ENCODE data around the gene ZSCAN5A.
"Not testable (repeated sequence)": the region's sequence is repeated elsewhere in the genome, so short reads cannot be mapped to it uniquely, and the experiment has no call there.

ZSCAN5A gene

GRCh38 chr19:56270676-56271075 is 44.0 kb downstream of the ZSCAN5A start:
- DNase-seq = no peak

DNA sequence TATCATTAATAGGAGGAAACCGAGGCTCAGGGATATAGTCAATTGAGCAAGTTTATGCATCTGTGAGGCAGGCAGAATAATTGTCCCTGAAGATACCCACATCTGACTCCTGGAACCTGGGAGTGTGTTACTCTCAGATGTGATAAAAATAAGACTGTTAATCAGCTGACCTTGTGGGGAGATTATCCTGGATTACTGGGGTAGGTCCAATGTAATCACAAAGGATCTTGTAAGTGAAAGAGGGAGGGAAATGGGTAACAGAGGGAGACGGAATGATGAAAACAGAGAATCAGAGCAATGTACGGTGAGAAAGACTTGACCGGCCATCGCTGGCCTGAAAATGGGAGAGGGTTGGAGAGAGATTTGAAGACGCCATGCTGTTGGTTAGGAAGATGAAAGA is 45.3 kb downstream of the ZSCAN5A start:
- DNase-seq = no peak

GRCh38 chr19:56266051-56266450 is 48.6 kb downstream of the ZSCAN5A start:
- no peak for DNase-seq

- no peak for DNase-seq
Measured at GRCh38 chr19:56263319-56263718, 51.3 kb downstream of the ZSCAN5A start.

DNA sequence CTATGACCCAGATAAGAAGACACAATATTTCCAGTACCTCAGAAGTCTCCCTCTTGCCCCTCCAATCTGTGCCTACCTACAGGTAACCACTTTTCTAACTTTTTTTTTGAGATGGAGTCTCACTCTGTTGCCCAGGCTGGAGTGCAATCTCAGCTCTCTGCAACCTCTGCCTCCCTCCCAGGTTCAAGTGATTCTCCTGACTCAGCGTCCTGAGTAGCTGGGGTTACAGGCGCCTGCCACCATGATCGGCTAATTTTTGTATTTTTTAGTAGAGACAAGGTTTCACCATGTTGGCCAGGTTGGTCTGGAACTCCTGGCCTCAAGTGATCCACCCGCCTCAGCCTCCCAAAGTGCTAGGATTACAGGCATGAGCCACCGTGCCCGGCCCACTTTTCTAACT is 52.7 kb downstream of the ZSCAN5A start:
- not testable (repeated sequence) for DNase-seq

DNA sequence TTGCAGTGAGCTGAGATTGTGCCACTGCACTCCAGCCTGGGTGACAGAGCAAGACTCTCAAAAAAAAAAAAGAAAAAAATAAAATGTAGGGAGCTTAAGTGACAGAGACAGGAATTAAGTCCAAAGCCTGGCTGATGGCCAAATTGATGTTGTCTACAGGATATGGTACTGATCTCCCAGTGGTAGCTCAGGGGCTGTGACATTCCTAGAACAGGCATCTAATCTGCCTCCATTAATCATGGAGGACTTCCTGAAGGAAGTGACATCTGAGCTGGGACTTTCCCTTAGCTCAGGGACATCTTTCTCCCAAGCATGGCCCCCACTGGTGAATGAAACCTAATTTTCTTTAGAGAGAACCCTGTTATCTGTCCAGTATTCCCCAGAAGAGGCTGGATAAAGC is 53.5 kb downstream of the ZSCAN5A start:
- no peak for DNase-seq

- no peak for DNase-seq
Measured at GRCh38 chr19:56258272-56258671, 56.4 kb downstream of the ZSCAN5A start.

GRCh38 chr19:56253737-56254136 is 60.9 kb downstream of the ZSCAN5A start:
- DNase-seq = no peak

DNA sequence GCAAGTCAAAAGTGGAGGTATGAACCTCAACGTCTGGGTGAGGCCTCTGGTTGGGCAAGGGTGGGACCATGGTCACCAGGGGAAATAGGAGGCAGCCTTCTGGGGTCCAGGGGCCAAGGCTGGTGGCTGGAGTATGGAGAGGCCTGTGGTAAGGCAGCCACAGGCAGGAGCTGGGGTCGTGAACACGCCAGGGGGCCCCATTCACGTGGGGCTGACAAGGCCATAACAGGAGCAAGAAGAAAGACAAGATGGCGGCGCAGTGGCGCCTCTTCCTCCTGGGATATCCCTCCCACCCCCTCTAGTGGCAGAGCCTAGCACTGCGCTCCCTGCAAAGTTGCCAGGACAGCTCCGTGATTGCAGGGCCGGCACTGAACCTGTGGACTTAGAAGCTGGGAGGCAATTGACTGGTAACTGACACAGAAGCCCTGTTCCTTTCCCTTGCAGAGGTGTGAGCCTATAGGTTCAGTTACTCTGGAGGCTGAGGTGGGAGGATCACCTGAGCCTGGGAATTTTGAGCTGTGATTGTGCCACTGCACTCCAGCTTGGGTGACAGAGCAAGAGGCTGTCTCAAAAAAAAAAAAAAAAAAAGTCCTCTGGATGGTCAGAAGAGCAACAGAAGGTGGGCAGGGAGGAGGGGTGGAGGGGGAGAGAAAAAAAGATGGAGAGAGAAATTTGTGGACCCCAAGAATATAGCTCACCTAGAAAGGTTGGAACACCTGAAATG is 61.8 kb downstream of the ZSCAN5A start:
- DNase-seq = peak; percentile 81

DNA sequence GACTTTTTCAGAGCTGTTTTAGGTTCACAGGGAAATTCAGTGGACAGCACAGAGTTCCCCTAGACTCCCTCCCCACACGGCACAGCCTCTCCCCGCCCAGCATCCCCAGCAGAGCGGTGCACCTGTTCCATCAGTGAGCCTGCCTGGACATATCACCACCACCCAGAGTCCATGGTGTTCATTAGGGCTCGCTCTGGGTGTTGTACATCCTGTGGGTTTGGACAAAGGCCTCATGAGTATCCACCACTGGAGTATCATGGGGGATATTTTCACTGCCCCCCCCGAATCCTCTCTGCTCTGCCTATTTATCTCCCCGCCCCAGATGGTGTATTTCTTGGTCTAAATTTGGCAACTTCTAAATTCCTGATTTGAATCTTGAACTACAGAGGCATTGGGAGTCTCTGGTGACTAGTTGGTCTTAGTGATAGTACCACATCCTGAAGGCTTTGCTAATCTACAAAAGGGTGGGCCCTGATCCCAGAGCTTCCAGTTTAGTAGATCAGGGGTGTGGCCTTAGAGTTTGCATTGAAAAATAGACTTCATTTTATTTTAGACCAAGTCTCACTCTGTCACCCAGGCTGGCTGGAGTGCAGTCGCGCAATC is 65.8 kb downstream of the ZSCAN5A start:
- not testable (repeated sequence) for DNase-seq

GRCh38 chr19:56245764-56246163 is 68.9 kb downstream of the ZSCAN5A start:
- DNase-seq = not testable (repeated sequence)

- DNase-seq = no peak
Measured at GRCh38 chr19:56245121-56245740, 69.4 kb downstream of the ZSCAN5A start.

DNA sequence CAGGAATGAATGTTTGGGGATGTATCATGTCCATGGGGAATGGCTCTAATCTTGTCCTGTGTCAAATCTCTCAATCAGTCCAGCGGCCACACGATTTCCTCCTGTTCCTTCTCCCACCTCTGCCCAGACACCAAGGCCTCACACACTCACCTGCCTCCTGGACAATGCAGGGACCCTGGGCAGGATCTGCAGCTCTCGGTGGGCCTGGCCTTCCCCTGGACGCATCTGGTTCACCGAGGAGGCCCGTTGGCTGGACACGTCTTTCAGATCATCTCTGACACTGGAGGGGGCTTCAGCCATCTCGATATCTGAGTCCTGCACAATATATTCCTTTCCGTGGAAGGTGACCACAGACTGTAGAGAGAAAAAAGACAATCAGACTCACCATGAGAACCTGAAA is 91.2 kb downstream of the ZSCAN5A start:
- no peak for DNase-seq

DNA sequence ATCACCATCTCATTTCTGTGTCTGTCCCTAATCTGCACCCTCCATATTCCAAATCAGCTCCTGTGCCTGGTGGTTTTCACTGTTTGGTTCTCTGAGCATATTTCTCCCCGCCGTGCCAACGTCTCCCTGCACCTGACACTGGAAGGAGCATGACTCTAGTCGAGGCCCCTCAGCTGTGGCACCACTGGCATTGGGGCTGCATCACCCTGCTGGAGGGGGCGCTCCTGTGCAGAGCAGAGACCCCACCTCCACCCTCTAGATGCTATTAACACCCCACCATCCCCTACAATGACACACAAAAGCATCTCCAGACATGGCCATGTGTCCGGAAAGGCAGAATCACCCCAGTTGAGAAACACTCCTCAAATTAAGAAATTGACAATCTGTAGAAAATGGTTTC is 91.7 kb downstream of the ZSCAN5A start:
- DNase-seq = no peak

DNA sequence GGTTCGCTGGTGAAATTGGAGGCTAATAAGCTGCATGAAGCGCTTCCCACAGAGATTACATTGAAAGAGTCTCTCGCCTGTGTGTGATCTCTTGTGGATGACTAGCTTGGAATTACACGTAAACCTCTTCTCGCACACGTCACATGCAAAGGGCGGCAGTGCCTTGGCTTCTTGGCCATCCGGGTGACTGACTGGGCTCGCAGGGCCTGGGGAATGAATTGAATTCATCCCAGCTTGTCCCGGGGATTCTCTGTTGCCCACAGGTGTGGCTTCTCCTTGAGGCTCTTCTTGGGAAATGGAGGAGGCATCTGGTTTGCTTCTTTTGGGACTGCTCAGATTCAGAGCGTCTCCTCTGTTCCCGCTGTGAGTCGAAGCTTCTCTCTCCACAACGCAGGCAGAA is 92.8 kb downstream of the ZSCAN5A start:
- DNase-seq = no peak

DNA sequence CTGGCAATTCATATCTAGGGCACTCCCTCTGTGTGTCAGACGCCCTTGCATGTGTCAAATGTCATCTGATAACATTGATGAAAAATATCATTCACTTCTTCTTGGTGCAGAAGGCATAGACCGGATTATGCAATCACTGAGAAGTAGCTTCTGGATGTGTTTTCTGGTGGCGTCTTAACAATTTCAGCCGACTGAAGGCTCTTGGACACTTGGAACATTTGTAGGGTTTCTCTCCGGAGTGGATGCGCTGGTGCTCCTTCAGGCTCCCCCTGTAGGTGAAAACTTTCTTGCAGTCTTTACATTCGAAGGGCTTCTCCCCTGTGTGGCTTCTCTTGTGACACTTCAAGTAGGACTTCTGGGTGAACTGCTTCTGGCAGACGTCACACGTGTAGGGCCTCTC is 93.2 kb downstream of the ZSCAN5A start:
- DNase-seq = not testable (repeated sequence)

DNA sequence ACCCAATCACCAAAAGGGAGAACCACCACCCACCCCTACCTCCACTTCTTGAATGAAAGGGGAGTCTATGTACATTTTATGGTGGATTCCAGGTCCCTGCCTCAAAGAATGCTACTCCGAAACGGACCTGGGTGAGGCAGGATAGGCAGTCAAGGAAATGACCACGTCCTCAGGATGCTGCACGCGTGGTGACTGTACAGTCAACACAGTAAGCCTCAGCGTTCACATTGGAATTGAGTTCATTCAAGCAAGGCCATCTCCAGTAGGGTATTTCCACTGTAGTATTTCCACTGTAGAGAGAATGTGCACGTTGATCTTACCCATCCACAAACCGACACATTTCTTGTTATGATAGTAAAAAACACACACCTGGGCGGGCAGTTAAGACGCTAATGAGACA is 95.7 kb downstream of the ZSCAN5A start:
- DNase-seq = no peak

DNA sequence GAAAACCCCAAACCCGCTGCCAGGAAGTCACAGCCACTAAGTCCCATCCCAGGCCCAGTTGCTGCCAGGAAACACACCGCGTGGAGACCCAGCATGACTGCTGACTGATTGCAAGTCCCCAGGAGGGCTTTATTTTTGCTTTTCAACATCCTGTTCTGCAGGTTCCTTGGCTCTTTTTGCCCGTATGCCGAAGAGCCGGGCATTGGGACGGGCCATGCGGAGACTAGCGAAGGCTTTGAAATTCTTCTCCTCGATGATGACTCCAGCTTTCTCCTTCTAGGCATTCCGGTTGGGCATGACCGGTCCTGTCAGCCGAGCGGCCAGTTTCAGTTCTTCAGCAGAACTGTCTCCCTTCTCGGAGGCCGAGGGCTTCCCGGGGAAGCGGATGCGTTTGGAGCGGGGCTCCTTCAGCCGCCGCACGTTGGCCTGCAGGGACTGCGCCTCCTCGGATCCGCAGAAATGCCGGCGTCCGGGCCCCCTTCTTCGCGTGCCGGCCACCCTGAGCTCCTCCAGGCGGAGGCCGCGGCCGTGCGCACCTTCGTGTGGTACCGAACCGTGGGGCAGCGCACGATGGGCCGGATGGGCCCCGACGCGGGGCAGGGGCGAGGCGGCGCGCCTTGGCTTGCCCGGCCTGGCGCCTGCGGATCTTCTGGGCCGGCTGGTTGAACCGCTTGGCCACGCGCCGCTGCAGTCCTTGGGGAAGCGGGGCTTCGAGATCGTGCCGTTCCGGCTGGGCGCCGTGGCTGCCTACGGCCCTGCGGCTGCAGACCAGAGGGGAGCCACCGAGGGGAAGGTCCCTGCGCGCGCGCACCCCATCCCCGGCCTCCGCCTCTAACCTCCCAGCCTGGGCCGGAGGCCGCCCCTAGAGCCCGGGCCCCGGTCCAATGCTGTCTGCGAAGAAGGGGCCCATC is 97.3 kb downstream of the ZSCAN5A start:
- no peak for DNase-seq

- DNase-seq = no peak
Measured at GRCh38 chr19:56211718-56212117, 102.9 kb downstream of the ZSCAN5A start.

DNA sequence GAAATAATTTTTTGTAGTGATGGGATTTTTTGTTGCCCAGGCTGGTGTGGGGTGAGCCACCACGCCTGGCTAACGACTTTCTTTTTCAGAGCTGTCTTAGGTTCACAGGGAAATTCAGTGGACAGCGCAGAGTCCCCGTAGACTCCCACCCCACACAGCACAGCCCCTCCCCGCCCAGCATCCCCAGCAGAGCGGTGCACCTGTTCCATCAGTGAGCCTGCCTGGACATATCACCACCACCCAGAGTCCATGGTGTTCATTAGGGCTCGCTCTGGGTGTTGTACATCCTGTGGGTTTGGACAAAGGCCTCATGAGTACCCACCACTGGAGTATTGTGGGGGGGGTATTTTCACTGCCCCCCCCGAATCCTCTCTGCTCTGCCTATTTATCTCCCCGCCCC is 104.6 kb downstream of the ZSCAN5A start:
- DNase-seq = not testable (repeated sequence)

DNA sequence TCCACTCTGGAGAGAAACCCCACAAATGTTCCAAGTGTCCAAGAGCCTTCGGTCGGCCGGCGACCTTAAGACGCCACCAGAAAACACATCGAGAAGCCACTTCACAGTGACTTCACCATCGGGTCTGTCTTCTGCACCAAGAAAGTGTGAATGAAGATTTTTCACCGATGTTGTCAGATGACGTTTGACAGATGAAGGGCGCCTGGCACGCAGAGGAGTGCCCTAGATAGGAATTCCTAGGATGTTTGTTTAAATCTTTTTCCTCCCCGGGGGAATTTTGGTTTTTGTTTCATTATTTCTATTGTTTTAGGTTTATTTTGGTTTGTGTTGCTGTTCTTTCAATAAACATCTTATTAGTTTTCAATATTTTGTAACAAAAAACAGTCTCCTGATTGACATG is 105.5 kb downstream of the ZSCAN5A start:
- no peak for DNase-seq

DNA sequence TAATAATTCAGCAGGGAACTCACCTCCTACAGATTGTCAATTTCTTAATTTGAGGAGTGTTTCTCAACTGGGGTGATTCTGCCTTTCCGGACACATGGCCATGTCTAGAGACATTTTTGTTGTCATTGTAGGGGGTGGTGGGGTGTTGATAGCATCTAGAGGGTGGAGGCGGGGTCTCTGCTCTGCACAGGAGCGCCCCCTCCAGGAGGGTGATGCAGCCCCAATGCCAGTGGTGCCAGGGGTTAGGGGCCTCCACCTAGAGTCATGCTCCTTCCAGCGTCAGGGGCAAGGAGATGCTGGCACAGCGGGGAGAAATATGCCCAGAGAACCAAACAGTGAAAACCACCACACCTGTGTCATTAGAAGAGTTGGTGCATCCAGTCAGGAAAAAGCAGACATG is 107.1 kb downstream of the ZSCAN5A start:
- not testable (repeated sequence) for DNase-seq

- no peak for DNase-seq
Measured at GRCh38 chr19:56201973-56202372, 112.7 kb downstream of the ZSCAN5A start, which contains the start of gene ZSCAN5C. ZSCAN5C (plus strand) TSS chr19:56202273; CDS start chr19:56205914, 3,641 bp downstream.

Data from activated CD4-positive, CD25-positive, alpha-beta regulatory T cell treated with anti-CD3 and anti-CD28 coated beads, Interleukin-2, amount 50 U/mL, for 72 hours (primary cell).